OCI-LY1 (cell line): Measurements from ENCODE around the gene PTCHD1.

Experiments used
- H2AFZ ChIP-seq: fragments of 200-600 bp; sonication (generic), shearing (Covaris generic); 2 replicates; pipeline ENCODE4 v1.6.0; 2014; ENCODE audit warnings: antibody characterized with exemption, mild to moderate bottlenecking, low read length
- H3F3A ChIP-seq: fragments of 200-600 bp; sonication (generic), shearing (Covaris generic); 2 replicates; pipeline ENCODE4 v1.6.0; 2014; ENCODE audit warnings: mild to moderate bottlenecking, antibody characterized with exemption, low read length, moderate library complexity; ENCODE audit not compliant: insufficient read depth
- H3K27ac ChIP-seq: fragments of 200-600 bp; sonication (generic); 2 replicates; pipeline ENCODE4 v1.5.1; 2014; ENCODE audit warnings: low read length, mixed run types, mild to moderate bottlenecking, low read depth; ENCODE audit not compliant: poor library complexity, severe bottlenecking
- H3K27me3 ChIP-seq: fragments of 200-600 bp; sonication (generic); 2 replicates; pipeline ENCODE4 v1.6.0; 2014; ENCODE audit warnings: antibody characterized with exemption, mild to moderate bottlenecking, low read length, moderate library complexity; ENCODE audit not compliant: insufficient read depth
- H3K36me3 ChIP-seq: fragments of 200-600 bp; sonication (generic); 2 replicates; pipeline ENCODE4 v1.6.1; 2014; ENCODE audit warnings: mild to moderate bottlenecking, antibody characterized with exemption, low read length, moderate library complexity, mixed read lengths; ENCODE audit not compliant: insufficient read depth
- H3K4me1 ChIP-seq: fragments of 200-600 bp; sonication (generic); 2 replicates; pipeline ENCODE4 v1.5.1; 2014; ENCODE audit warnings: mild to moderate bottlenecking, low read length, moderate library complexity; ENCODE audit not compliant: insufficient read depth, severe bottlenecking
- H3K4me2 ChIP-seq: fragments of 200-600 bp; sonication (generic), shearing (Covaris generic); 2 replicates; pipeline ENCODE4 v1.6.1; 2014; ENCODE audit warnings: low read length
- H3K4me3 ChIP-seq: fragments of 200-600 bp; sonication (generic); 2 replicates; pipeline ENCODE4 v1.5.1; 2014; ENCODE audit warnings: low read length, low read depth, mild to moderate bottlenecking, mixed read lengths; ENCODE audit not compliant: poor library complexity, severe bottlenecking
- H3K79me2 ChIP-seq: fragments of 200-600 bp; shearing (Covaris generic); 2 replicates; pipeline ENCODE4 v1.6.1; 2016; ENCODE audit warnings: mixed run types, low read length, mixed read lengths; ENCODE audit not compliant: insufficient read depth
- H3K9ac ChIP-seq: fragments of 200-600 bp; sonication (generic), shearing (Covaris generic); 2 replicates; pipeline ENCODE4 v1.6.1; 2014; ENCODE audit warnings: mild to moderate bottlenecking, low read length, mixed read lengths
- H3K9me2 ChIP-seq: fragments of 200-600 bp; sonication (generic), shearing (Covaris generic); 2 replicates; pipeline ENCODE4 v1.6.1; 2014; ENCODE audit warnings: low read depth, mild to moderate bottlenecking, low read length, mixed read lengths
- H3K9me3 ChIP-seq: fragments of 200-600 bp; shearing (Covaris generic); 2 replicates; pipeline ENCODE4 v1.6.1; 2014; ENCODE audit warnings: low read length, mixed read lengths
- H4K20me1 ChIP-seq: fragments of 200-600 bp; sonication (generic), shearing (Covaris generic); 2 replicates; pipeline ENCODE4 v1.6.0; 2016; ENCODE audit warnings: mild to moderate bottlenecking, low read length; ENCODE audit not compliant: insufficient read depth
- CTCF ChIP-seq: fragments of 200-600 bp; sonication (generic), shearing (Covaris generic); IDR thresholded peaks from 2 replicates; pipeline ENCODE4 v1.5.1; 2017; ENCODE audit warnings: mild to moderate bottlenecking, antibody characterized with exemption, low read length, moderate library complexity, mixed read lengths
- EZH2 ChIP-seq: fragments of 200-600 bp; sonication (generic), shearing (Covaris generic); IDR thresholded peaks from 2 replicates; pipeline ENCODE4 v1.8.0; 2017; ENCODE audit warnings: borderline replicate concordance, mixed run types, mild to moderate bottlenecking, antibody characterized with exemption, low read length, moderate library complexity, mixed read lengths

Gene PTCHD1

GRCh38 chrX:23365541-23365940 lies 30.9 kb downstream of the PTCHD1 start:
- no peaks in the 10 kb centered on the region for H3K36me3 ChIP-seq
- no peaks in the 10 kb centered on the region for H4K20me1 ChIP-seq
- no peaks in the 10 kb centered on the region for H3K27me3 ChIP-seq
- H3K27ac ChIP-seq = no peak overlapping the region
- H3F3A ChIP-seq = no peaks in the 10 kb centered on the region
- TF ChIP-seq EZH2 = no peak
- TF ChIP-seq CTCF = no peak
- H3K9me3 ChIP-seq = no peaks in the 10 kb centered on the region
- H3K9ac ChIP-seq = no peak overlapping the region
- no peak overlapping the region for H3K4me3 ChIP-seq
- H2AFZ ChIP-seq = no peak overlapping the region
- H3K4me2 ChIP-seq = no peak overlapping the region
- no peaks in the 10 kb centered on the region for H3K9me2 ChIP-seq
- no peaks in the 10 kb centered on the region for H3K79me2 ChIP-seq
- no peaks in the 10 kb centered on the region for H3K4me1 ChIP-seq

DNA sequence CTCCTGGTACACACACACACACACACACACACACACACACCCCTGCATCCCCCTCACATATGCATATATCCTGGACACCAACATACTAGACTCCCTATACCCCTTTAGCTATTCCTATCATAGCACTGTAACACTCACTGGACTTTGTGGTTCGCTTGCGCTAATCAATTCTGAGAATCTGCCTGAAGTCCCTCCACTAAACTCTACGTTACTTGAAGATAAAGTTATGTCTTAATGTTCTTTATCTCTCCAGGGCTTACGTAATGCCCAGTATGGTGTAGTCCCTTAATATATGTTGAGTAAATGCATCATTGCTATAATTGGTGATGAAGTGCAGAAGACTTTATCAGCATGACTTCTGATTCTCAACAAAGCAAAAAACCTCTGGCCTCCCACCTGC lies 32.3 kb downstream of the PTCHD1 start:
- Histone ChIP-seq H3K36me3 (no peaks in the 10 kb centered on the region), H3K27me3 (no peaks in the 10 kb centered on the region), H3K4me3 (no peak overlapping the region), H3K9me3 (no peaks in the 10 kb centered on the region), H3K9ac (no peak overlapping the region), H3K4me1 (no peaks in the 10 kb centered on the region), H3K4me2 (no peak overlapping the region), H3K9me2 (no peaks in the 10 kb centered on the region), H4K20me1 (no peaks in the 10 kb centered on the region), H3F3A (no peaks in the 10 kb centered on the region), H2AFZ (no peak overlapping the region), H3K27ac (no peak overlapping the region), H3K79me2 (no peaks in the 10 kb centered on the region)
- TF ChIP-seq EZH2 (no peak), CTCF (no peak)

DNA sequence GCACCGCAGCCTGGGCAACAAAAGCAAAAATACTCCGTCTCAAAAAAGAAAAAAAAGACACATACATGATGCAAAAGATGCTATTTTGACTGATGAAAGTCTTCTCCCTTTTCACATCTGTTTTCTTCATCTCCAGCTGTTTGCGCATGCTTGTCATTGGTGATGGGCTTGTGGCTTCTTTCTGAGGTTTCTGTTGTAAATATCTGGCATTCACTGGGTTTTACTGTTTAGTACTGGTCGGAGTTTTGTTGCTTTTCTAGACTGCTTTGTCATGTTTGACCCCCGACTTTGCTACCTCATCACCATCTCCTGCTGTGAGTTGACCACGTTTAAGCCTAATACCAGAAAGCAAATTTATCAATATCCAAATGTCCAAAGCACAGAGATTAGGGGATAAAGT lies 34.4 kb downstream of the PTCHD1 start:
- no peaks in the 10 kb centered on the region for H4K20me1 ChIP-seq
- no peaks in the 10 kb centered on the region for H3K4me1 ChIP-seq
- no peaks in the 10 kb centered on the region for H3K9me2 ChIP-seq
- no peak overlapping the region for H3K4me2 ChIP-seq
- H2AFZ ChIP-seq = no peak overlapping the region
- no peak overlapping the region for H3K9ac ChIP-seq
- no peaks in the 10 kb centered on the region for H3F3A ChIP-seq
- no peaks in the 10 kb centered on the region for H3K36me3 ChIP-seq
- H3K9me3 ChIP-seq = no peaks in the 10 kb centered on the region
- TF ChIP-seq CTCF = no peak
- TF ChIP-seq EZH2 = no peak
- H3K4me3 ChIP-seq = no peak overlapping the region
- H3K79me2 ChIP-seq = no peaks in the 10 kb centered on the region
- no peak overlapping the region for H3K27ac ChIP-seq
- H3K27me3 ChIP-seq = no peaks in the 10 kb centered on the region
